GM12878 (cell line): ENCODE data around the gene TREH. TPM values are rescaled to one million over a fixed set of nuclear protein-coding genes. Genes with fewer than 3 reads are reported as not detected.
A peak's percentile ranks its signal among the peaks of the same experiment; 100 is the strongest.

Source experiments
- ATAC-seq: fragments of 200-7000 bp; cut with Tn5 transposase; 3 replicates; pipeline ENCODE4 v1.9.1; 2020; ENCODE audit warnings: mild to moderate bottlenecking, moderate library complexity
- BruUV-seq: library from RNA; stranded (reverse); fragments of 400-500 nt; replicated peaks from 2 replicates; lab custom pipeline; 2021; lab: Mats Ljungman, UMichigan
- CTCF ChIA-PET: fragments of 300-600 bp; sonication (Branson Sonifier 250); formaldehyde crosslinking; extraction: SDS; loops from one replicate; lab custom pipeline; 2021; ENCODE audit warnings: inconsistent platforms; lab: Yijun Ruan, JAX
- POLR2A ChIA-PET: fragments of 350-600 bp; formaldehyde crosslinking; extraction: SDS; loops from one replicate; lab custom pipeline; 2021; ENCODE audit warnings: inconsistent platforms; lab: Charles Lee
- RAD21 ChIA-PET: fragments of 300-600 bp; sonication (Branson Sonifier 250); formaldehyde crosslinking; loops from one replicate; lab custom pipeline; 2023; ENCODE audit warnings: antibody characterized with exemption; ENCODE audit not compliant: unreplicated experiment; lab: Charles Lee
- SMC1A ChIA-PET: fragments of 300-600 bp; sonication (Branson Sonifier 250); formaldehyde crosslinking; loops from one replicate; lab custom pipeline; 2023; ENCODE audit not compliant: unreplicated experiment, uncharacterized antibody; lab: Charles Lee
- DNase-seq: peaks from one replicate; pipeline ENCODE4 v3.0.0-alpha.2; 2011; ENCODE audit warnings: low read depth, low spot score
- FAIRE-seq: peaks from 3 replicates; lab custom pipeline; 2011; peaks lifted over from hg19 to GRCh38; lab: Jason Lieb, UNC
- H2AFZ ChIP-seq: 2 replicates; pipeline ENCODE4 v1.6.0; 2011; ENCODE audit warnings: low read depth, low read length, control low read depth; ENCODE audit not compliant: control insufficient read depth
- H3K27ac ChIP-seq: 2 replicates; pipeline ENCODE4 v1.5.1; 2011; ENCODE audit warnings: control low read depth; ENCODE audit not compliant: control insufficient read depth, insufficient read depth
- H3K27me3 ChIP-seq, 2 experiments: replicated peaks in 1 of 2; 2 replicates each; pipeline versions ENCODE4 v1.6.0 to v1.6.1; 2011; ENCODE audit warnings: low read length in 1 of 2; ENCODE audit not compliant: control insufficient read depth in 2 of 2, insufficient read depth in 2 of 2
- H3K36me3 ChIP-seq, 2 experiments: 2 replicates each; pipeline ENCODE4 v1.5.1; 2011; ENCODE audit warnings: low read length in 1 of 2; ENCODE audit not compliant: control insufficient read depth in 2 of 2, insufficient read depth in 2 of 2
- H3K4me1 ChIP-seq: 2 replicates; pipeline ENCODE4 v1.6.1; 2011; ENCODE audit warnings: mild to moderate bottlenecking, low read length, moderate library complexity, mixed read lengths; ENCODE audit not compliant: control insufficient read depth, insufficient read depth
- H3K4me2 ChIP-seq: 2 replicates; pipeline ENCODE4 v1.6.0; 2011; ENCODE audit warnings: control low read depth; ENCODE audit not compliant: control insufficient read depth, insufficient read depth
- H3K4me3 ChIP-seq: fragments of 200-600 bp; sonication (generic); 2 replicates; pipeline ENCODE4 v1.5.1; 2016
- H3K79me2 ChIP-seq: 2 replicates; pipeline ENCODE4 v1.6.0; 2011; ENCODE audit warnings: low read length; ENCODE audit not compliant: control insufficient read depth, insufficient read depth
- H3K9ac ChIP-seq: 2 replicates; pipeline ENCODE4 v1.8.0; 2011; ENCODE audit warnings: low read length, control low read depth, mixed read lengths; ENCODE audit not compliant: control insufficient read depth, insufficient read depth
- H3K9me3 ChIP-seq: replicated peaks from 3 replicates; pipeline ENCODE4 v1.5.1; 2011; ENCODE audit warnings: mild to moderate bottlenecking, low read length; ENCODE audit not compliant: control insufficient read depth, insufficient read depth
- H4K20me1 ChIP-seq: 2 replicates; pipeline ENCODE4 v1.6.0; 2011; ENCODE audit not compliant: control insufficient read depth, insufficient read depth
- CREB1 ChIP-seq: IDR thresholded peaks from 2 replicates; pipeline ENCODE4 v1.6.1; 2012; ENCODE audit warnings: low read depth, mild to moderate bottlenecking, inconsistent platforms
- FOXK2 ChIP-seq: fragments of 450-650 bp; IDR thresholded peaks from 2 replicates; pipeline ENCODE4 v1.6.1; 2017; ENCODE audit warnings: mild to moderate bottlenecking, moderate library complexity
- NFIC ChIP-seq: IDR thresholded peaks from 2 replicates; pipeline ENCODE4 v1.6.1; 2012; ENCODE audit warnings: low read depth, mild to moderate bottlenecking, inconsistent platforms, low read length, moderate library complexity
- NFYB ChIP-seq: IDR thresholded peaks from 2 replicates; pipeline ENCODE4 v1.6.1; 2011; ENCODE audit warnings: low read depth, mild to moderate bottlenecking, low read length, improper control_type of control experiment, moderate library complexity; ENCODE audit not compliant: insufficient read depth
- PML ChIP-seq: IDR thresholded peaks from 2 replicates; pipeline ENCODE4 v1.6.1; 2012; ENCODE audit warnings: low read length, inconsistent platforms
- RAD21 ChIP-seq: IDR thresholded peaks from 2 replicates; pipeline ENCODE4 v1.6.1; 2011; ENCODE audit warnings: mild to moderate bottlenecking, low read depth, low read length, moderate library complexity; ENCODE audit not compliant: insufficient read depth
- RCOR1 ChIP-seq: conservative IDR thresholded peaks from 2 replicates; pipeline ENCODE4 v1.6.1; 2012; ENCODE audit warnings: low read depth, low read length, improper control_type of control experiment
- SMAD5 ChIP-seq: IDR thresholded peaks from 2 replicates; pipeline ENCODE4 v1.6.1; 2016; ENCODE audit warnings: antibody characterized with exemption, low read depth
- STAT1 ChIP-seq: fragments of 450-650 bp; conservative IDR thresholded peaks from 2 replicates; pipeline ENCODE4 v1.6.1; 2014; ENCODE audit warnings: antibody characterized with exemption, mild to moderate bottlenecking
- STAT3 ChIP-seq: IDR thresholded peaks from 2 replicates; pipeline ENCODE4 v1.6.1; 2011; ENCODE audit warnings: low read depth, low read length, improper control_type of control experiment
- SUPT20H ChIP-seq: IDR thresholded peaks from 2 replicates; pipeline ENCODE4 v1.6.1; 2011; ENCODE audit warnings: low read depth, mild to moderate bottlenecking, low read length, moderate library complexity, borderline replicate concordance; ENCODE audit not compliant: control insufficient read depth
- TCF12 ChIP-seq: IDR thresholded peaks from 2 replicates; pipeline ENCODE4 v1.6.1; 2011; ENCODE audit warnings: low read depth, mild to moderate bottlenecking, low read length
- USF1 ChIP-seq: IDR thresholded peaks from 2 replicates; pipeline ENCODE4 v1.6.1; 2011; ENCODE audit warnings: borderline replicate concordance, low read depth, mild to moderate bottlenecking, moderate library complexity, mixed read lengths, low read length; ENCODE audit not compliant: insufficient read depth; ENCODE audit errors: extremely low read length
- WGBS: methylation state at CpG from one replicate; pipeline ENCODE4 v1.1.6; 2016; ENCODE audit warnings: low lambda C conversion rate; ENCODE audit not compliant: insufficient replicate concordance, insufficient coverage; ENCODE audit errors: missing lambda C conversion rate; 5-methylcytosine and 5-hydroxymethylcytosine counted together
- in situ Hi-C: fragments of 300-500 bp; cut with MboI; formaldehyde crosslinking; loops from 9 replicates; pipeline ENCODE4 v1.14.3; 2018; ENCODE audit warnings: mixed read lengths
- intact Hi-C: fragments of 100-400 bp; cut with micrococcal nuclease; formaldehyde crosslinking; loops from one replicate; pipeline ENCODE4 v1.14.2; 2022; ENCODE audit not compliant: unreplicated experiment
- polyA plus RNA-seq, 11 experiments: library from polyadenylated mRNA; depleted of rRNA in 4 of 11; unstranded in 6 of 11; stranded (reverse) in 5 of 11; fragments of >200 nt; fragmentation: Nextera tagmentation in 4 of 11; fragmentation: Illumina TruSeq in 1 of 11; extraction: Ambion mirVana in 4 of 11; extraction: Trizol in 1 of 11; gene quantifications; 1 replicate in 1 of 11; 2 replicates in 10 of 11; pipeline versions ENCODE4 v1.2.1 to v1.2.3, GENCODE V29; 2011 to 2016; ENCODE audit warnings: inconsistent platforms in 2 of 11, missing spikeins in 2 of 11, low read depth in 1 of 11
- total RNA-seq, 4 experiments: library from RNA; depleted of rRNA in 3 of 4; stranded (reverse); fragments of >200 nt in 3 of 4; fragmentation: Illumina TruSeq in 1 of 4; extraction: Trizol in 1 of 4; gene quantifications; 2 replicates each; pipeline versions ENCODE4 v1.2.1 to v1.2.3, GENCODE V29; 2013 to 2021
- TF ChIP-seq, protein P1 (sequence below): fragments of 450-650 bp; IDR thresholded peaks from 2 replicates; pipeline ENCODE4 v1.6.1; 2017; ENCODE audit warnings: borderline replicate concordance

TREH gene
- total and polyA plus RNA-seq, 10 of the 15 experiments (the other 5 are each of a cell fraction or from before 2014, with no cell fraction given), result not detected

- no peaks in the 10 kb centered on the region for H4K20me1 ChIP-seq
- no TSS peak for BruUV-seq
- TF ChIP-seq RAD21 (no peak), USF1 (peak; percentile 3), SUPT20H (no peak), SMAD5 (no peak)
- TF ChIP-seq, all 136 proteins: peak for 1
- intact Hi-C loops (no loop called here), in situ Hi-C loops (no loop called here)
- 29% methylated on average over 5 of the region's 5 CpGs for WGBS
- no peak for ATAC-seq
- H3K79me2 ChIP-seq, result no peaks in the 10 kb centered on the region
- H3K4me3 ChIP-seq, result no peak overlapping the region
- RAD21 ChIA-PET, result no interaction called here
- H3K9ac ChIP-seq, result no peak overlapping the region
- CTCF ChIA-PET, result interaction anchor here (1.2 to 1.5 kb wide), 2 partner anchors 13 to 28 kb away, joined by 3 to 4 read pairs; no protein-coding TSS in a partner anchor
- POLR2A ChIA-PET, result no interaction called here
- H3K4me1 ChIP-seq, result no peaks in the 10 kb centered on the region
- no peak overlapping the region for H3K27ac ChIP-seq
- no peak for DNase-seq
- no peak overlapping the region for H2AFZ ChIP-seq
- H3K4me2 ChIP-seq, result no peak overlapping the region
- peaks cover 2 to 3% of the 10 kb centered on the region in 2 experiments; a peak in 3 of 4 replicates for H3K27me3 ChIP-seq
- SMC1A ChIA-PET, result no interaction called here
- FAIRE-seq, result no peak
- H3K36me3 ChIP-seq, result no peaks in the 10 kb centered on the region
- no peaks in the 10 kb centered on the region for H3K9me3 ChIP-seq
Observed at GRCh38 chr11:118666371-118666770, 13.1 kb downstream of the TREH start.

DNA sequence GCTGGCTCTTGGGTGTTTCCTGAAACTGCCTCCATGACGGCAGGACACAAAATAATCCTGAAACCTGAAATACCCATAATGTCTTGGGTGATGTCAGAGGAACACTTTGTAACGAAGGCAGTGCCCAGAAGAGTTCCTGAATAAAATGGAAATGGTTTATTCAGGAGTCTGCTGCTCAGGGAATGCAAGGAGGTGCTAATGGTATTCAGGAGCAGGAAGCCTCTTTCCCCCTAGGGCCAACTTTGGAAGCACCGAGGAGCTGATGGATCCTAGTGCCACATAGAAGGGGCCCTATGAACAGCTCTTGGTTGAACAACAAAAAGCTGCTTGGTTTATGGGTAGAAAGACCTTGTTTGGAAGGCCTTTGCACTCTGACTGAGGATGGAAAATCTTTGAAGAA, 15.5 kb downstream of the TREH start:
- Histone ChIP-seq H4K20me1 (no peaks in the 10 kb centered on the region), H3K9ac (no peak overlapping the region), H3K4me1 (no peaks in the 10 kb centered on the region), H2AFZ (no peak overlapping the region), H3K4me3 (no peak overlapping the region), H3K27ac (no peak overlapping the region), H3K9me3 (no peaks in the 10 kb centered on the region), H3K4me2 (no peak overlapping the region), H3K27me3 (peaks cover 0 to 4% of the 10 kb centered on the region in 2 experiments; a peak in 3 of 4 replicates), H3K36me3 (no peaks in the 10 kb centered on the region), H3K79me2 (no peaks in the 10 kb centered on the region)
- 17% methylated on average over 3 of the region's 3 CpGs for WGBS
- no peak for TF ChIP-seq NFYB
- TF ChIP-seq, protein P1, sequence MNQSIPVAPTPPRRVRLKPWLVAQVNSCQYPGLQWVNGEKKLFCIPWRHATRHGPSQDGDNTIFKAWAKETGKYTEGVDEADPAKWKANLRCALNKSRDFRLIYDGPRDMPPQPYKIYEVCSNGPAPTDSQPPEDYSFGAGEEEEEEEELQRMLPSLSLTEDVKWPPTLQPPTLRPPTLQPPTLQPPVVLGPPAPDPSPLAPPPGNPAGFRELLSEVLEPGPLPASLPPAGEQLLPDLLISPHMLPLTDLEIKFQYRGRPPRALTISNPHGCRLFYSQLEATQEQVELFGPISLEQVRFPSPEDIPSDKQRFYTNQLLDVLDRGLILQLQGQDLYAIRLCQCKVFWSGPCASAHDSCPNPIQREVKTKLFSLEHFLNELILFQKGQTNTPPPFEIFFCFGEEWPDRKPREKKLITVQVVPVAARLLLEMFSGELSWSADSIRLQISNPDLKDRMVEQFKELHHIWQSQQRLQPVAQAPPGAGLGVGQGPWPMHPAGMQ, result no peak
- TF ChIP-seq TCF12, result no peak
- no peak for TF ChIP-seq CREB1
- TF ChIP-seq STAT1, result no peak
- no peak for TF ChIP-seq STAT3
- TF ChIP-seq RCOR1, result no peak
- no peak for TF ChIP-seq FOXK2
- TF ChIP-seq NFIC, result no peak
- no peak for TF ChIP-seq PML
- ChIA-PET CTCF (interaction anchor here (0.6 to 1.5 kb wide), 2 partner anchors 9 to 17 kb away, joined by 4 to 5 read pairs; no protein-coding TSS in a partner anchor), SMC1A (interaction anchor here (0.6 kb wide), 1 partner anchor 17 kb away, joined by 3 read pairs; no protein-coding TSS in a partner anchor), POLR2A (no interaction called here), RAD21 (no interaction called here)
- intact Hi-C loops (no loop called here), in situ Hi-C loops (no loop called here)
- no TSS peak for BruUV-seq
- no peak for DNase-seq
- no peak for FAIRE-seq
- ATAC-seq, result no peak
